Lower leg skin (tissue), 3 donors: ENCODE data around the gene XPC.

Experiments used
- CTCF ChIP-seq, 3 donors: fragments of 450-650 bp; IDR thresholded peaks; one replicate each; pipeline ENCODE4 v1.5.1; 2016; ENCODE audit warnings: antibody characterized with exemption in 3 of 3, mild to moderate bottlenecking in 3 of 3, moderate library complexity in 2 of 3
- POLR2A ChIP-seq, 2 donors: fragments of 450-650 bp; IDR thresholded peaks; one replicate each; pipeline ENCODE4 v1.6.1; 2016 to 2017; ENCODE audit warnings: antibody characterized with exemption in 2 of 2, mild to moderate bottlenecking in 1 of 2, moderate library complexity in 1 of 2

GRCh38 chr3:14220933-14221332, 42.5 kb upstream of the XPC start:
- no peak for TF ChIP-seq CTCF (IDR thresholded peaks at IDR 0.05)
- no peak for TF ChIP-seq POLR2A (IDR thresholded peaks at IDR 0.05)
